Neural cell (in vitro differentiated cells): Measurements from ENCODE around the gene RSPO4. TPM values are rescaled to one million over a fixed set of nuclear protein-coding genes. Genes with fewer than 3 reads are reported as not detected.

Source experiments
- H2AFZ ChIP-seq: fragments of 200-600, 300-800 bp; sonication (generic), shearing (Covaris generic); 2 replicates; pipeline ENCODE4 v1.6.0; 2014; ENCODE audit warnings: low read depth, mild to moderate bottlenecking, antibody characterized with exemption, low read length, moderate library complexity
- H3F3A ChIP-seq: fragments of 200-600 bp; shearing (Covaris generic); 2 replicates; pipeline ENCODE4 v1.6.1; 2016; ENCODE audit warnings: mild to moderate bottlenecking, moderate library complexity, mixed read lengths, antibody characterized with exemption, low read length; ENCODE audit not compliant: insufficient read depth, poor library complexity, severe bottlenecking
- H3K27ac ChIP-seq: fragments of 200-600, 300-800 bp; sonication (generic), shearing (Covaris generic); 2 replicates; pipeline ENCODE4 v1.5.1; 2014; ENCODE audit warnings: mild to moderate bottlenecking, low read length, moderate library complexity
- H3K27me3 ChIP-seq: fragments of 300-800, 200-600 bp; sonication (generic), shearing (Covaris generic); 2 replicates; pipeline ENCODE4 v1.6.0; 2014; ENCODE audit warnings: mild to moderate bottlenecking, low read depth, low read length, moderate library complexity; ENCODE audit not compliant: insufficient read depth
- H3K36me3 ChIP-seq: fragments of 300-800, 200-600 bp; sonication (generic), shearing (Covaris generic); 2 replicates; pipeline ENCODE4 v1.5.1; 2014; ENCODE audit warnings: mild to moderate bottlenecking, antibody characterized with exemption, low read length, moderate library complexity; ENCODE audit not compliant: insufficient read depth
- H3K4me2 ChIP-seq: fragments of 300-800, 200-600 bp; sonication (generic), shearing (Covaris generic); 2 replicates; pipeline ENCODE4 v1.6.0; 2014; ENCODE audit warnings: mild to moderate bottlenecking, low read length
- H3K4me3 ChIP-seq: fragments of 300-800, 200-600 bp; sonication (generic), shearing (Covaris generic); 2 replicates; pipeline ENCODE4 v1.5.1; 2014; ENCODE audit warnings: mild to moderate bottlenecking, low read length, moderate library complexity
- H3K79me2 ChIP-seq: fragments of 200-600 bp; shearing (Covaris generic); replicated peaks from 2 replicates; pipeline ENCODE4 v1.6.0; 2014; ENCODE audit warnings: mild to moderate bottlenecking, low read length, moderate library complexity; ENCODE audit not compliant: insufficient read depth
- H3K9ac ChIP-seq: fragments of 300-800, 200-600 bp; sonication (generic), shearing (Covaris generic); 2 replicates; pipeline ENCODE4 v1.6.1; 2016; ENCODE audit warnings: mild to moderate bottlenecking, low read length, mixed read lengths
- H3K9me2 ChIP-seq: fragments of 200-600 bp; shearing (Covaris generic); 2 replicates; pipeline ENCODE4 v1.6.1; 2016; ENCODE audit warnings: mild to moderate bottlenecking, low read length, mixed read lengths; ENCODE audit not compliant: insufficient read depth
- H3K9me3 ChIP-seq: fragments of 200-600, 300-800 bp; sonication (generic), shearing (Covaris generic); 2 replicates; pipeline ENCODE4 v1.6.1; 2016; ENCODE audit warnings: mild to moderate bottlenecking, mixed run types, low read length, moderate library complexity, mixed read lengths
- H4K20me1 ChIP-seq: fragments of 200-600 bp; shearing (Covaris generic); 2 replicates; pipeline ENCODE4 v1.6.1; 2016; ENCODE audit warnings: mild to moderate bottlenecking, mixed run types; ENCODE audit not compliant: insufficient read depth
- EP300 ChIP-seq: fragments of 450-650 bp; conservative IDR thresholded peaks from 2 replicates; pipeline ENCODE4 v1.6.1; 2014; ENCODE audit warnings: antibody characterized with exemption, mild to moderate bottlenecking, moderate library complexity; ENCODE audit not compliant: poor library complexity, severe bottlenecking
- EZH2 ChIP-seq: fragments of 200-600, 300-800 bp; shearing (Covaris generic), sonication (generic); IDR thresholded peaks from 2 replicates; pipeline ENCODE4 v1.6.1; 2014; ENCODE audit warnings: antibody characterized with exemption, low read length, borderline replicate concordance, mild to moderate bottlenecking; ENCODE audit not compliant: insufficient read depth, poor library complexity, severe bottlenecking
- MXI1 ChIP-seq: fragments of 450-650 bp; conservative IDR thresholded peaks from 2 replicates; pipeline ENCODE4 v1.6.1; 2014; ENCODE audit warnings: antibody characterized with exemption, mild to moderate bottlenecking; ENCODE audit not compliant: poor library complexity, severe bottlenecking
- POLR2AphosphoS5 ChIP-seq: IDR thresholded peaks from 2 replicates; pipeline ENCODE4 v1.6.1; 2012
- RAD21 ChIP-seq: fragments of 450-650 bp; conservative IDR thresholded peaks from 2 replicates; pipeline ENCODE4 v1.6.1; 2014; ENCODE audit warnings: antibody characterized with exemption, mild to moderate bottlenecking, moderate library complexity
- REST ChIP-seq: IDR thresholded peaks from 2 replicates; pipeline ENCODE4 v1.6.1; 2012; ENCODE audit warnings: borderline replicate concordance
- SMC3 ChIP-seq: fragments of 450-650 bp; conservative IDR thresholded peaks from 2 replicates; pipeline ENCODE4 v1.6.1; 2014; ENCODE audit warnings: antibody characterized with exemption, mild to moderate bottlenecking, moderate library complexity; ENCODE audit not compliant: poor library complexity
- TAF1 ChIP-seq: IDR thresholded peaks from 2 replicates; pipeline ENCODE4 v1.6.1; 2012; ENCODE audit warnings: low read depth
- polyA plus RNA-seq: library from polyadenylated mRNA; depleted of rRNA; stranded (reverse); fragments of >200 nt; gene quantifications from 2 replicates; pipeline ENCODE4 v1.2.3, GENCODE V29; 2014
- TF ChIP-seq, protein P1 (sequence below): fragments of 450-650 bp; IDR thresholded peaks from 2 replicates; pipeline ENCODE4 v1.5.1; 2014; ENCODE audit warnings: antibody characterized with exemption, mild to moderate bottlenecking, moderate library complexity; ENCODE audit not compliant: poor library complexity, severe bottlenecking

Gene RSPO4
- polyA plus RNA-seq, 1 donor from 2014 or later, result 0.19 TPM

- Histone ChIP-seq H3K27ac (no peak overlapping the region), H3K9me2 (no peaks in the 10 kb centered on the region), H3K4me2 (no peak overlapping the region), H3K79me2 (no peaks in the 10 kb centered on the region), H3K4me3 (no peak overlapping the region), H3K27me3 (no peaks in the 10 kb centered on the region), H3K9ac (no peak overlapping the region), H2AFZ (no peak overlapping the region), H4K20me1 (no peaks in the 10 kb centered on the region), H3K36me3 (no peaks in the 10 kb centered on the region), H3K9me3 (no peaks in the 10 kb centered on the region), H3F3A (no peaks in the 10 kb centered on the region)
- TF ChIP-seq TAF1 (no peak), POLR2AphosphoS5 (no peak), RAD21 (no peak)
These were observed 36.1 kb upstream of the RSPO4 start for GRCh38 chr20:1038205-1038604.

DNA sequence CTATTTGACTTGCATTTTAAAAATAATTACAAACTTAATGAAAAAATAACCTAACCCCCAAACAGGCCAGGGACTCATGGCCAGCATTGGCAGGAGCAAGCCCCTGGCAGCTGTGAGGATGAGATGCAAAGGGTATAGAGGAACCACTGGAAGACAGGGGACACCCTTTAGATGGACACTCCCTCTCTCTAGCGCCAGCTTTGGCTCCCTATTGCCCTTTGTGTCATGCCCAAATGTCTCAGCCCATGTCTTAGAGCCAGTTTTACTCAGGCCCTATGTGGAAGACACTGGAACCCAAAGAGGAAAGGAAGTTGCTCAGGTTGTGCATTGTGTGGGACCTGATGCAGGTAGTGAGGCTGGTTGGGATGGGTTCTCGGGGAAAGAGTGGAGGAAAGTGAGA, 34.9 kb upstream of the RSPO4 start:
- H3K27ac ChIP-seq, result no peak overlapping the region
- H3K79me2 ChIP-seq, result no peaks in the 10 kb centered on the region
- no peaks in the 10 kb centered on the region for H3K9me3 ChIP-seq
- no peak overlapping the region for H3K4me2 ChIP-seq
- H3K4me3 ChIP-seq, result no peak overlapping the region
- H2AFZ ChIP-seq, result no peak overlapping the region
- TF ChIP-seq, protein P1, sequence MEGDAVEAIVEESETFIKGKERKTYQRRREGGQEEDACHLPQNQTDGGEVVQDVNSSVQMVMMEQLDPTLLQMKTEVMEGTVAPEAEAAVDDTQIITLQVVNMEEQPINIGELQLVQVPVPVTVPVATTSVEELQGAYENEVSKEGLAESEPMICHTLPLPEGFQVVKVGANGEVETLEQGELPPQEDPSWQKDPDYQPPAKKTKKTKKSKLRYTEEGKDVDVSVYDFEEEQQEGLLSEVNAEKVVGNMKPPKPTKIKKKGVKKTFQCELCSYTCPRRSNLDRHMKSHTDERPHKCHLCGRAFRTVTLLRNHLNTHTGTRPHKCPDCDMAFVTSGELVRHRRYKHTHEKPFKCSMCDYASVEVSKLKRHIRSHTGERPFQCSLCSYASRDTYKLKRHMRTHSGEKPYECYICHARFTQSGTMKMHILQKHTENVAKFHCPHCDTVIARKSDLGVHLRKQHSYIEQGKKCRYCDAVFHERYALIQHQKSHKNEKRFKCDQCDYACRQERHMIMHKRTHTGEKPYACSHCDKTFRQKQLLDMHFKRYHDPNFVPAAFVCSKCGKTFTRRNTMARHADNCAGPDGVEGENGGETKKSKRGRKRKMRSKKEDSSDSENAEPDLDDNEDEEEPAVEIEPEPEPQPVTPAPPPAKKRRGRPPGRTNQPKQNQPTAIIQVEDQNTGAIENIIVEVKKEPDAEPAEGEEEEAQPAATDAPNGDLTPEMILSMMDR, result no peak
- TF ChIP-seq TAF1 (no peak), POLR2AphosphoS5 (no peak), EZH2 (no peak), REST (no peak), RAD21 (no peak), EP300 (no peak), SMC3 (no peak), MXI1 (no peak)
- H3K9me2 ChIP-seq, result no peaks in the 10 kb centered on the region
- H3K36me3 ChIP-seq, result no peaks in the 10 kb centered on the region
- no peaks in the 10 kb centered on the region for H4K20me1 ChIP-seq
- no peak overlapping the region for H3K9ac ChIP-seq
- no peaks in the 10 kb centered on the region for H3K27me3 ChIP-seq
- H3F3A ChIP-seq, result no peaks in the 10 kb centered on the region

DNA sequence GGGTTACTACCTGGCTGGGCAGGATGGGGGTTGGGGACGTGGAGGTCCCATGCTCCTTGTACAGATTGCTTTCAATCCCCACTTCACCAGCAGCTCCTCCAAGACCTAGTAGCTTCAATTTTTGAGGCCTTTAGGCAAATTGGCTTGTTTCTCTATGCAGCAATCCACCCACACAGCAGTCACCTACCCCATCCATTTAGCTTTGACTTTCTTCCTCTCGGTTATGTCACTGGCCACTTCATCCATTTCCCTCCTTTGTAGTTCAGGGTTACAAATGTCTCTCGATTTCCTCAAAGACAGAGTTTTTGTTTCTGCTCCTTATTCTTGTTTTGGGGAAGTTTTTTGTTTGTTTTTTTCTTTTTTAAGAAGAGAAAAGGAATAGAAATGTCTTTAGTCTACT, 33.4 kb upstream of the RSPO4 start:
- Histone ChIP-seq H3F3A (no peaks in the 10 kb centered on the region), H3K27me3 (no peaks in the 10 kb centered on the region), H3K36me3 (no peaks in the 10 kb centered on the region), H3K4me2 (no peak overlapping the region), H2AFZ (no peak overlapping the region), H3K9me2 (no peaks in the 10 kb centered on the region), H3K27ac (no peak overlapping the region), H3K9ac (no peak overlapping the region), H3K79me2 (no peaks in the 10 kb centered on the region), H3K4me3 (no peak overlapping the region), H4K20me1 (no peaks in the 10 kb centered on the region), H3K9me3 (no peaks in the 10 kb centered on the region)
- TF ChIP-seq RAD21 (no peak), REST (no peak), TAF1 (no peak), EZH2 (no peak), POLR2AphosphoS5 (no peak), EP300 (no peak), MXI1 (no peak), SMC3 (no peak)
- TF ChIP-seq, protein P1, result no peak
